GM10847 (cell line): Measurements from ENCODE around the gene SNX21.

ENCODE experiments used
- POLR2A ChIP-seq: IDR thresholded peaks from 2 replicates; pipeline ENCODE4 v1.6.1; 2011; ENCODE audit not compliant: insufficient read length; ENCODE audit errors: extremely low read depth

SNX21 gene, protein sequence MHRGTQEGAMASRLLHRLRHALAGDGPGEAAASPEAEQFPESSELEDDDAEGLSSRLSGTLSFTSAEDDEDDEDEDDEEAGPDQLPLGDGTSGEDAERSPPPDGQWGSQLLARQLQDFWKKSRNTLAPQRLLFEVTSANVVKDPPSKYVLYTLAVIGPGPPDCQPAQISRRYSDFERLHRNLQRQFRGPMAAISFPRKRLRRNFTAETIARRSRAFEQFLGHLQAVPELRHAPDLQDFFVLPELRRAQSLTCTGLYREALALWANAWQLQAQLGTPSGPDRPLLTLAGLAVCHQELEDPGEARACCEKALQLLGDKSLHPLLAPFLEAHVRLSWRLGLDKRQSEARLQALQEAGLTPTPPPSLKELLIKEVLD

DNA sequence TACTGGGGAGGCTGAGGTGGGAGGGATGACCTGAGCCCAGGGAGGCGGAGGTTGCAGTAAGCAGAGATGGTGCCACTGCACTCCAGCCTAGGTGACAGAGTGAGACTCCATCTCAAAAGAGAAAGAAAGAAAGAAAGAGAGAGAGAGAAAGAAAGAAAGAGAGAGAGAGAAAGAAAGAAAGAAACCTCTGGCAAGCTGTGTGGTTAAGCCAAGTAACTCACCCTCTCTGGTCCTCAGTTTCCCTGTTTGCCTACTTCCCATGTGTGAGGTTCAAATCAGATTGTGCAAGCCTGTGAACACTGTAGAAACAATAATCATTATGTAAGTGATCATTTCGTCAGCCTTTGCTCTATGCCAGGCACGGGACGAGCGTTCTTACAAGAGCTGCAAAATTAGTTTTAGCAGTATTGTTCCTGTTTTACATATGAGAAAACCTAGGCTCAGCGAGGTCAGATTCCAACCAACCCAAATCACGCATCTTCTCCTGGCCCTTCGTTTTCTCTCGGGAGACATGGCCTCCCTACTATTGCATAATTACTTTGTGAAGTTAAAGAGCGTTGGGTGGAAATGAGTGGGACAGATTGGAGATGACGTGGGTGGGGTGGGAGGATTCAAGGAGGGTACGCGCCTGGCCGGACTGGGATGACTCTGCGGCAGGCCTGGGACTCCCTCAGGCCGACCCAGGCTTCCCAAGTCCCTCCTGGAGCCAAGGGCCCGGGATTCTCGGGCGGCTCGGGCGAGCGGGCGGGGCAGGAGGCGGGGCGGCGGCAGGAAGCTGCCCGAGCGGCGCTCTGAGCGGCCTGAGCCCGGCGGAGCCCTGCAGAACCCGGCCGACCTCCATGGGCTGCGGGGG is at the start of gene SNX21:
Gene SNX21, plus strand, starts transcription at position 770 of the 853 bp plus-strand sequence. CDS start 121 bp downstream, outside the sequence.
- TF ChIP-seq POLR2A: no peak

GRCh38 chr20:45788351-45788750 is 45.2 kb upstream of the SNX21 start:
- TF ChIP-seq POLR2A: no peak

GRCh38 chr20:45792317-45793118 is 41.1 kb upstream of the SNX21 start:
- TF ChIP-seq POLR2A: no peak

- no peak for TF ChIP-seq POLR2A
Measured at GRCh38 chr20:45796337-45797065, 37.1 kb upstream of the SNX21 start.

DNA sequence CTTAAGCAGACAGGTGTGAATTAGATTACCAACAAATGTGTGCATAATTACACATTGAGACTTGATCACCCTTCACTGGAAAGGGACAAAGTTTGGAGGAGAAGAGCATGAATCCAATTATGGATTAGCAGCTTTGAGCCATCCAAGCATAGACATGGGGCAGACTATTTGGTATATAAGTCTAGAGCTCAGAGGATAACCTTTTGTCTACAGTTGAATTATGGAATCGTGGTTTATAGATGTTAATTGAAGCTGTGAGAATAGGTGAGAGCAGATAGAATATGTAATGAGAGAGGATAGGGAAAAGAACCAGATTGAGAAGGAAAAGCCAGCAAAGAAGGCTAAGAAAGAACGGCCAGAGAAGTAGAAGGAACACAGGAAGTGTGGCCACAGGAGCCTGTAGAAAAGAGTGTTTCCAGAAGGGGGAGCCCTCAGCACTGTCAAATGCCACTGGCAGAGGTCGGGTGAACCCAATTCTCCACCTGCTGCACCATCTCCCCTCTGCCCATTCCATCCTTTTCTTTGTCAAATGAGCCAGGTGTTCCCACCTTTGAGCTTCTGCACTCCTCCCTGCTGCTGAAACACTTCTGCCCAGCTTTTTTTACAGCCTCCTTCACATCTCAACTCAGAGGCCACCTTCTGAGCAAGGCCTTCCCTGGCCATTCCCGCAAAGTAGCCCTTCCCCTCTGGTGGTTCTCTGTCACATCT is 34.5 kb upstream of the SNX21 start:
- TF ChIP-seq POLR2A: no peak

GRCh38 chr20:45801851-45802250 is 31.7 kb upstream of the SNX21 start:
- no peak for TF ChIP-seq POLR2A

- no peak for TF ChIP-seq POLR2A
Measured at GRCh38 chr20:45810191-45810970, 23.2 kb upstream of the SNX21 start.

DNA sequence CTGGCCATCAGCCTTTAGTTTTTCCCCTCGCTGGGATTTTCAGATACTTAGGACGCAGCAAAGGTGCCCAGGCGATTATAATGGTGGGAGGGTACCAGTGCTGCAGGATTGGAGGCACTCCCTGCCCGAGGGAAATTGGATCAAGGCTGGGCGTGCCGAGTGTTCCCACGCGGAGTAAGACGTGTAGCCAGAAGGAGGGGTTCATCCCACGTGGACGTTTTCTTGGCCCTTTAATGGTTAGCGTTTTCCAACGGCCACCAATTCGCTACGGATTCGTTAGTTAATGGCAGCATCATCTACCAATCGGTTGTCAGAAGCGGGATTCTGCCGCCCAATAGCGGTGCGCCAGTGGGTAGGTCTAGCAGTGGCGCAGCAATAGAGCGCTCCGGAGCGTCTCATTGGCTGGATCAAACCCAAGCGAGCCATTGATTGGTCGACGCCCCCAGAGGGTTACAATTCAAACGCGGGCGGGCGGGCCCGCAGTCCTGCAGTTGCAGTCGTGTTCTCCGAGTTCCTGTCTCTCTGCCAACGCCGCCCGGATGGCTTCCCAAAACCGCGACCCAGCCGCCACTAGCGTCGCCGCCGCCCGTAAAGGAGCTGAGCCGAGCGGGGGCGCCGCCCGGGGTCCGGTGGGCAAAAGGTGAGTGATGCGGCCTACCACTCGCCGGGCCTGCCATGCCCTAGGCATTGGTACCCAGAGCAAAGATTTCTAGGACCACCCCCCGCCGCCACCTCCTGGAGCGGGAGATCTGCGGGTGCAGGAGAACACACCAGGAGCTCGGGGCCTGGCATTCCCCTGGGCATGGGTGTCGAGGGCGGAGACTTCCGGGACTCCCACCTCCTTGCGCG is 21.2 kb upstream of the SNX21 start, which contains the start of gene UBE2C:
Gene UBE2C, plus strand, starts transcription at position 488 of the 849 bp plus-strand sequence. Its CDS starts 52 bp downstream, at position 540.
- peak; percentile 39 for TF ChIP-seq POLR2A

DNA sequence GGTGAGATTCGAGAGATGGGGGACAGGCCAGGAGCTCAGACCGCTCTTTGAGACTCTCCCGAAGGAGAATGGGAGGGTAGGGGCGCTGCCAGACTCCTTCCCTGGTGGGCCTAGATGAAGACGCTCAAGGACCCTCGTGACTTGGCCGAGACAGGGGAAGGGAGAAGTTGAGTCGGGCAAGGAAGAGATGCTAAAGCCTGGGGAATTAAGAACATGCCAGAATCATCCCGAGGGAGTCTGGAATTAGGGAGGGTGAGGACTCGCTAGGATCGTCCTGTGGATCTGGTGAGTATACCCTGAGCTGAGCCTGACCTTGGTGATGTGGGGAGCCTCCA is 20.6 kb upstream of the SNX21 start:
- TF ChIP-seq POLR2A: no peak

DNA sequence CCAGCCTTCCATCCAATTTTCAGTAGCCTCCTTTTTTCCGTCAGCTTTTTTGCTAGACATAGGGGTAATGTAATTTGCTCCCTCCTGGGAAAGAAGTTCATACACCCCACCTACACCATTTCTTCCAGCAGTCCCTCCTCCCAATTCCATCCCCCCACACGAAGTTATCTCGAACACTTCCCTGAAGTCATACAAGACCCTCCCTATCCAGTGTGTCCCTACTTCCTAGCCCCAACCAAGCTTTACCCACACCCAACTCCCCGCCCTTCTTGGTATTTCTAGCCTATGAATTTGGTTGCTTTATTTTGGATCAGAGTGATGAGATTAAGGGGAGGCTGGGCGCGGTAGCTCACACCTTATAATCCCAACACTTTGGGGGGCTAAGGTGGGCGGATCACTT is 20.1 kb upstream of the SNX21 start:
- TF ChIP-seq POLR2A: no peak

DNA sequence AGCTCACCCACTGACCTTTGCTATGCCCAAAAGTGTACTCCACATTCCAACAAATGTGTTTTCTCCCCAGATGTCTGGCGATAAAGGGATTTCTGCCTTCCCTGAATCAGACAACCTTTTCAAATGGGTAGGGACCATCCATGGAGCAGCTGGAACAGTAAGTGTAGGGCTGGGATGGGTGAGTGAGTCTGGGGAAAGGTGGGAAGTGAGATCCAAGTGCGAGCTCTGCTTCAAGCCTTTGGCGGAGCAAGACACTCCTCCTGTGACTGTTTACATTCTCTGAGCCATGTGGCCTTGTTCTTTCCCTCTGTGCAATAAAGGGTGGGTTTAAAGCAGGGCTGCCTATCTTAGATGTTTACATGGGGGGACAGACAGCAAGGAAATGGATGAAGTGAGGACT is 19.3 kb upstream of the SNX21 start:
- no peak for TF ChIP-seq POLR2A

GRCh38 chr20:45816951-45817350 is 16.6 kb upstream of the SNX21 start:
- TF ChIP-seq POLR2A: no peak

GRCh38 chr20:45817376-45818194 is 16.0 kb upstream of the SNX21 start:
- TF ChIP-seq POLR2A: no peak
